Thoracic aorta (tissue), 2 donors: Measurements from ENCODE around the gene OTUD6A. TPM values are rescaled to one million over a fixed set of nuclear protein-coding genes. Genes with fewer than 3 reads are reported as not detected.

ENCODE experiments used
- ATAC-seq: fragments of 150-250 bp; one replicate; pipeline ENCODE4 v1.8.0; 2017; ENCODE audit warnings: low read depth; ENCODE audit not compliant: insufficient number of reproducible peaks, low FRiP score
- DNase-seq: peaks from one replicate; pipeline ENCODE4 v3.0.0-alpha.2; 2020; ENCODE audit warnings: low spot score
- H3K27ac ChIP-seq, 2 donors: fragments of 200-600 bp; sonication (generic); 1 replicate in 1 of 2; 2 replicates in 1 of 2; pipeline ENCODE4 v1.5.1; 2016; ENCODE audit warnings: mild to moderate bottlenecking in 2 of 2, moderate library complexity in 2 of 2
- H3K27me3 ChIP-seq: fragments of 200-600 bp; sonication (generic); replicated peaks from 2 replicates; pipeline ENCODE4 v1.6.0; 2016; ENCODE audit warnings: mild to moderate bottlenecking; ENCODE audit not compliant: insufficient read depth
- H3K36me3 ChIP-seq: fragments of 200-600 bp; sonication (generic); one replicate; pipeline ENCODE4 v1.5.1; 2016
- H3K4me1 ChIP-seq, 2 donors: fragments of 200-600 bp; sonication (generic); 1 replicate in 1 of 2; 2 replicates in 1 of 2; pipeline versions ENCODE4 v1.5.1 to v1.6.0; 2016; ENCODE audit warnings: low read depth in 2 of 2, mild to moderate bottlenecking in 1 of 2; ENCODE audit not compliant: control insufficient read depth in 1 of 2
- H3K4me3 ChIP-seq: fragments of 200-600 bp; sonication (generic); 2 replicates; pipeline ENCODE4 v1.5.1; 2016; ENCODE audit warnings: mild to moderate bottlenecking
- H3K9me3 ChIP-seq: fragments of 200-600 bp; sonication (generic); 2 replicates; pipeline ENCODE4 v1.5.1; 2016
- CTCF ChIP-seq: fragments of 200-600 bp; sonication (generic); IDR thresholded peaks from one replicate; pipeline ENCODE4 v1.5.1; 2019; ENCODE audit warnings: antibody characterized with exemption
- total RNA-seq, 2 donors: library from RNA; depleted of rRNA; stranded (reverse); fragments of >200 nt; gene quantifications; one replicate each; pipeline versions ENCODE4 v1.1.0 to v1.2.3, GENCODE V29; 2016

OTUD6A gene
- total RNA-seq, 2 donors from 2014 or later, result not detected

- TF ChIP-seq CTCF, result no peak
- no peak for DNase-seq
- Histone ChIP-seq H3K4me3 (no peak overlapping the region), H3K27me3 (no peaks in the 10 kb centered on the region), H3K9me3 (no peaks in the 10 kb centered on the region), H3K27ac (no peak overlapping the region), H3K36me3 (no peaks in the 10 kb centered on the region), H3K4me1 (no peaks in the 10 kb centered on the region)
- ATAC-seq, result no peak
These were observed 29.5 kb upstream of the OTUD6A start for GRCh38 chrX:70032792-70033191.

- no peak overlapping the region for H3K4me3 ChIP-seq
- H3K36me3 ChIP-seq, result no peaks in the 10 kb centered on the region
- DNase-seq (no peak), ATAC-seq (no peak)
- H3K27me3 ChIP-seq, result no peaks in the 10 kb centered on the region
- H3K27ac ChIP-seq, result no peak overlapping the region
- TF ChIP-seq CTCF, result peak; percentile 17
- H3K4me1 ChIP-seq, result no peaks in the 10 kb centered on the region
- no peaks in the 10 kb centered on the region for H3K9me3 ChIP-seq
These were observed 28.8 kb upstream of the OTUD6A start for GRCh38 chrX:70033348-70034051.

- Histone ChIP-seq H3K9me3 (no peaks in the 10 kb centered on the region), H3K4me3 (no peak overlapping the region), H3K27me3 (no peaks in the 10 kb centered on the region), H3K36me3 (no peaks in the 10 kb centered on the region), H3K4me1 (no peaks in the 10 kb centered on the region), H3K27ac (no peak overlapping the region)
- no peak for TF ChIP-seq CTCF
- ATAC-seq (no peak), DNase-seq (no peak)
These were observed 27.6 kb upstream of the OTUD6A start for GRCh38 chrX:70034646-70035045.

GRCh38 chrX:70038515-70038914, 23.7 kb upstream of the OTUD6A start:
- Histone ChIP-seq H3K4me3 (no peak overlapping the region), H3K27me3 (no peaks in the 10 kb centered on the region), H3K27ac (no peak overlapping the region), H3K9me3 (no peaks in the 10 kb centered on the region), H3K36me3 (no peaks in the 10 kb centered on the region), H3K4me1 (no peaks in the 10 kb centered on the region)
- ATAC-seq, result no peak
- no peak for TF ChIP-seq CTCF
- no peak for DNase-seq

GRCh38 chrX:70038951-70039350, 23.3 kb upstream of the OTUD6A start:
- Histone ChIP-seq H3K27me3 (no peaks in the 10 kb centered on the region), H3K4me3 (no peak overlapping the region), H3K27ac (no peak overlapping the region), H3K4me1 (no peaks in the 10 kb centered on the region), H3K36me3 (no peaks in the 10 kb centered on the region), H3K9me3 (no peaks in the 10 kb centered on the region)
- ATAC-seq (no peak), DNase-seq (no peak)
- no peak for TF ChIP-seq CTCF
